ENCODE data around the gene MMP24OS. TPM values are rescaled to one million over a fixed set of nuclear protein-coding genes. Genes with fewer than 3 reads are reported as not detected.
A peak's percentile ranks its signal among the peaks of the same experiment; 100 is the strongest.
"Not testable (repeated sequence)": the region's sequence is repeated elsewhere in the genome, so short reads cannot be mapped to it uniquely, and the experiment has no call there.

The MMP24OS gene
- total RNA-seq, 3 donors from 2014 or later, result 17.4 to 34.1 (median 32.9) TPM

- no peaks in the 10 kb centered on the region for H3K36me3 ChIP-seq
- H3K9me3 ChIP-seq, result no peaks in the 10 kb centered on the region
- H3K4me3 ChIP-seq, result no peak overlapping the region
- TF ChIP-seq POLR2AphosphoS5 (IDR thresholded peaks at IDR 0.05) (no peak), POLR2A (IDR thresholded peaks at IDR 0.05) (no peak)
- TF ChIP-seq, protein P1, sequence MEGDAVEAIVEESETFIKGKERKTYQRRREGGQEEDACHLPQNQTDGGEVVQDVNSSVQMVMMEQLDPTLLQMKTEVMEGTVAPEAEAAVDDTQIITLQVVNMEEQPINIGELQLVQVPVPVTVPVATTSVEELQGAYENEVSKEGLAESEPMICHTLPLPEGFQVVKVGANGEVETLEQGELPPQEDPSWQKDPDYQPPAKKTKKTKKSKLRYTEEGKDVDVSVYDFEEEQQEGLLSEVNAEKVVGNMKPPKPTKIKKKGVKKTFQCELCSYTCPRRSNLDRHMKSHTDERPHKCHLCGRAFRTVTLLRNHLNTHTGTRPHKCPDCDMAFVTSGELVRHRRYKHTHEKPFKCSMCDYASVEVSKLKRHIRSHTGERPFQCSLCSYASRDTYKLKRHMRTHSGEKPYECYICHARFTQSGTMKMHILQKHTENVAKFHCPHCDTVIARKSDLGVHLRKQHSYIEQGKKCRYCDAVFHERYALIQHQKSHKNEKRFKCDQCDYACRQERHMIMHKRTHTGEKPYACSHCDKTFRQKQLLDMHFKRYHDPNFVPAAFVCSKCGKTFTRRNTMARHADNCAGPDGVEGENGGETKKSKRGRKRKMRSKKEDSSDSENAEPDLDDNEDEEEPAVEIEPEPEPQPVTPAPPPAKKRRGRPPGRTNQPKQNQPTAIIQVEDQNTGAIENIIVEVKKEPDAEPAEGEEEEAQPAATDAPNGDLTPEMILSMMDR (IDR thresholded peaks at IDR 0.05), result no peak
- no peaks in the 10 kb centered on the region for H3K27me3 ChIP-seq
- intact Hi-C loops (cut with DNase I; ENCODE audit: low total_unique reads), result no loop called here
- peak overlapping the region; percentile 58 to 69 for H3K27ac ChIP-seq
- no peaks in the 10 kb centered on the region for H3K4me1 ChIP-seq
- DNase-seq (ENCODE audit: low spot score in 2 of 2), result peak in 1 of 2 donors; percentile 50
Measured at GRCh38 chr20:35260426-35260825, 17.5 kb downstream of the MMP24OS start.

DNA sequence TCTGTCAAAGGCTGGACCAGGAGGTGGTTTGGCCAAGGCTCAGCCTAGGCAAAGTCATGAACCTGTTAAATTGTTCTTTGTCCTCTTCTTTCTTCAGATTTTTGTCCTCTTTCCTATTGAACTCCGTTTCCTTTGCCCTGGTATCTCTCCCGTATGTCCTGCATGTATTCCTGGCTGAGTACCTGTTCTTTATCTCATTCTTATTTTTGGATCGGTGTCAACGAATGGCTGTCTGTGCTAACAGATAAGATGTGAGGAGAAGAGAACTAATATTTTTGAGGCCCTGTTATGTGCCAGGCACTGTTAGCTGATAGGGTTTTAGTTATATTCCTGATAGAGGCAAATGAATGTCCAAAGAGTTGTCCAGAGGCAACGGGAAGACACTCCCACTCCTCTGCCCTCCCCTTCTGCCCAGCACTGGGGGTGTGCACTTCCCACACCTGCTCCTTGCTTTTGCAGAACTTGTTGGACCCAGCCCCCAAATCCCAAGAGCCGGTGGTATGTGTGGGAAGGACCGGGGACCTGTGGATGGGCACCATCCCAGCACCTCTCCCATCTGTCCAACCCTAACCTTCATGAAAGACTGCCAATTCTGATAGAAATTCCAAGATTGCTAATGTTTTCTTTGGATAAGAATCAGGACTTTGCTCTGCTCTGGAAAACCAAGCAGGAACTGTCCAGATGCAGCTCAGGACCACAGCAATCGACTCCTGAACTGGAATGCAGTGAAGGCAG is 20.6 kb downstream of the MMP24OS start:
- no peak overlapping the region for H3K4me3 ChIP-seq
- intact Hi-C loops (cut with DNase I; ENCODE audit: low total_unique reads), result no loop called here
- DNase-seq (ENCODE audit: low spot score in 2 of 2), result no peak
- no peak overlapping the region for H3K27ac ChIP-seq
- H3K9me3 ChIP-seq, result no peaks in the 10 kb centered on the region
- TF ChIP-seq POLR2A (IDR thresholded peaks at IDR 0.05) (no peak), POLR2AphosphoS5 (IDR thresholded peaks at IDR 0.05) (no peak)
- TF ChIP-seq, protein P1 (IDR thresholded peaks at IDR 0.05), result no peak
- H3K27me3 ChIP-seq, result no peaks in the 10 kb centered on the region
- H3K36me3 ChIP-seq, result no peaks in the 10 kb centered on the region
- no peaks in the 10 kb centered on the region for H3K4me1 ChIP-seq

DNA sequence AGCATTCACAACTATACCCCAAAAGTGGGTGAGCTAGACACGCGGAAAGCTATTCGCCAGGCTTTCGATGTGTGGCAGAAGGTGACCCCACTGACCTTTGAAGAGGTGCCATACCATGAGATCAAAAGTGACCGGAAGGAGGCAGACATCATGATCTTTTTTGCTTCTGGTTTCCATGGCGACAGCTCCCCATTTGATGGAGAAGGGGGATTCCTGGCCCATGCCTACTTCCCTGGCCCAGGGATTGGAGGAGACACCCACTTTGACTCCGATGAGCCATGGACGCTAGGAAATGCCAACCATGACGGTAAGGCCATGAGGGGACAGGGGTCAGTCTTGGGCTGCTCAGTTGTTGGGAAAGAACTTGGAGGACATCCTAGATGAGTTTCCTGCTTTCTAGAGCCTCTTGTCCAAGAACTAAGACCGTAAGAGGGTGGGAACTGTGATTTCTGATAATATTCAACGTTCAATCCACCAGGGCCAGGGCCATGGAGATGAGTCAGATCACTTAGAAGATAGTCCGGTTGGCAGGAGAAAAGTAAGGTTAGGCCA is 23.4 kb downstream of the MMP24OS start:
- no peak for DNase-seq (ENCODE audit: low spot score in 2 of 2)
- TF ChIP-seq, protein P1 (IDR thresholded peaks at IDR 0.05), result no peak
- TF ChIP-seq POLR2AphosphoS5 (IDR thresholded peaks at IDR 0.05) (no peak), POLR2A (IDR thresholded peaks at IDR 0.05) (no peak)
- Histone ChIP-seq H3K4me3 (no peak overlapping the region), H3K27ac (no peak overlapping the region), H3K4me1 (no peaks in the 10 kb centered on the region), H3K36me3 (no peaks in the 10 kb centered on the region), H3K9me3 (no peaks in the 10 kb centered on the region), H3K27me3 (no peaks in the 10 kb centered on the region)
- intact Hi-C loops (cut with DNase I; ENCODE audit: low total_unique reads), result no loop called here

- intact Hi-C loops (cut with DNase I; ENCODE audit: low total_unique reads), result no loop called here
- no peaks in the 10 kb centered on the region for H3K9me3 ChIP-seq
Measured at GRCh38 chr20:35253010-35253409, 24.9 kb downstream of the MMP24OS start.

GRCh38 chr20:35252598-35252997 is 25.3 kb downstream of the MMP24OS start:
- intact Hi-C loops (cut with DNase I; ENCODE audit: low total_unique reads); DNase-seq (ENCODE audit: low spot score in 2 of 2); H3K27me3 ChIP-seq; H3K9me3 ChIP-seq; H3K27ac ChIP-seq; H3K36me3 ChIP-seq; H3K4me1 ChIP-seq; H3K4me3 ChIP-seq: not testable (repeated sequence)

More at GRCh38 chr20:35253010-35253409, 24.9 kb downstream of the MMP24OS start:
- Histone ChIP-seq H3K27ac (no peak overlapping the region), H3K27me3 (no peaks in the 10 kb centered on the region), H3K36me3 (no peaks in the 10 kb centered on the region), H3K4me1 (no peaks in the 10 kb centered on the region), H3K4me3 (no peak overlapping the region)
- no peak for TF ChIP-seq POLR2AphosphoS5 (IDR thresholded peaks at IDR 0.05)
- TF ChIP-seq, protein P1 (IDR thresholded peaks at IDR 0.05), result no peak
- no peak for TF ChIP-seq POLR2A (IDR thresholded peaks at IDR 0.05)
- DNase-seq (ENCODE audit: low spot score in 2 of 2), result no peak

Measured in breast epithelium (tissue), 4 donors.